HG03045 (cell line): Measurements from ENCODE around the gene SH3PXD2A.
"Not testable (repeated sequence)": the region's sequence is repeated elsewhere in the genome, so short reads cannot be mapped to it uniquely, and the experiment has no call there.

Experiments used
- ATAC-seq: cut with Tn5 transposase; IDR thresholded peaks from one replicate; pipeline ENCODE4 v1.9.1; 2021; ENCODE audit warnings: mild to moderate bottlenecking, moderate library complexity; ENCODE audit not compliant: unreplicated experiment

SH3PXD2A gene

DNA sequence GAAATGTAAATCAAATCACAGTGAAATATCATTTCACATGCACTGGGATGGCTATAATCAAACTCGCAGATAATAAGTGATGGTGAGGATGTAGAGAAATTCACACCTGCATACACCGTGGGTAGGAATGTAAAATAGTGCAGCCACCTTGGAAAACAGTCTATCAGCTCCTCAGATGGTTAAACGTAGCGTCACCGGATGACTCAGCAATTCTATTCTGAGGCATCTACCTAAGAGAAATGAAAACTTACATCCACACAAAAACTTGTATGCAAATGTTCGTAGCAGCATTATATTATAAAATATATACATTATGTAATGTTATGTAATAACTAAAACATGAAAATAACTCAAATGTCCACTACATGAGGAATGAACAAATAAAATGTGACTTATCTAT, 38.9 kb downstream of the SH3PXD2A start:
- ATAC-seq, result no peak

DNA sequence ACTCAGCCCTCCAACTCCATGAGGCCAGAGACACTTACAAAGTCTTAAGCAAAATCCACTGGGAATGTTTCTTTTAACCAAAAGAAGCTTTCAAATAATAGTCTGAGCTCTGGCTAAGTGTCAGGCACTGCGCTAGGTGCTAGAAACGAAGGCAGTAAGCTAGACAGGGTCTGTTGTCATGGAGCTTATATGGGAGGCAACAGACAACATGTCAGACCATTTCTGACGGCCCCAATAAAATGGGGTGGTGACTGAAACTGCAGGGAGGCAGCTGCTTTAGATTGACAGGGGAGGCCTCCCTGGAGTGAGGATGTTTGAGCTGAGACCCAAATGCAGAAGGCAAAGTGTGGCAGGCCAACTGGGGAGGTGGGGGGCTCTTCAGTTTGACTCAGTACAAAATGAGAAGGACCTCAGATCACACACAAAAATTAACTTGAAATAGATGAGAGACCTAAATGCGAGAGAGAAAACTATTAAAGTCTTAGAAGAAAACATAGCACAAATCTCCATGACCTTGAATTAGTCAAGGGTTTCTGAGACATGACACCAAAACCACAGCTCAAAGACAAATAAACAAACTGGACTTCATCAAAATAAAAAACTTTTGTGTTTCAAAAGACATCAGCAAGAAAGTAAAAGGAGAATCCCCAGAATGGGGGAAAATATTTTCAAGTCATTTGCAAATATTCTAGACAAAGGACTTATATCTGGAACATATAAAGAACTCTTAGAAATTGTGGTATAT, 40.6 kb downstream of the SH3PXD2A start:
- ATAC-seq, result no peak

DNA sequence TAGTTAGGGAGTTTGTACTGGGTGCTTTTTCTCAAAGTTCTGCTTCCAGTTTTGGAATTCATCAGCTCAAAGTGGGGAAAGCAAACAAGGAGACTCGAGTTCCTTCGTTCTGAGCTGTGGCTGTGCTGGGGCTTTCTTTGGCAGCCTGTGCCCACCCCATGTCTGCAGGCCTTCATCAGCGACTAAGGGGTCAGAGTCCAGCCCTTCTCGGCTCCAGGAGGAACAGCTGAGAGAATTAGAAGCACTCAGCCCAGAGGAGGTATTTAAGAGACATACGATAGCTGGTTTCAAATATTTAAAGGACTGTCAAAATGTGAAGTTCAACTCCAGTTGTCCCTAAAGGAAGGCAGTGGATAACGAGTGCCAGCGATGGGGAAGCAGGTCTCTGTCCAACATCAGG, 41.3 kb downstream of the SH3PXD2A start:
- no peak for ATAC-seq

DNA sequence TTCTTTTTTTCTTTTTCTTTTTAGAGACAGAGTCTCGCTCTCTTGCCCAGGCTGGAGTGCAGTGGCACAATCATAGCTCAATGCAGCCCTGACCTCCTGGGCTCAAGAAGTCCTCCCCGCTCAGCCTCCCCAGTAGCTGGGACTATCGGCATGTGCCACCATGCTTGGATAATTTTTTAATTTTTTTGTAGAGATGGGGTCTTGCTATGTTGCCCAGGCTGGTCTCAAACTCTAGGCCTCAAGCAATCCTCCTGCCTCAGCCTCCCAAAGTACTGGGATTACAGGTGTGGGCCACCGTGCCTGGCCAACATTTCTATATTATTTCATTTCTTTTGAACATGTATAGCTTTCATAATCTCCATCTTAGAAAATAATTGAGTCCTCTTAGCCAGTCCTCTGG, 42.1 kb downstream of the SH3PXD2A start:
- ATAC-seq, result not testable (repeated sequence)

DNA sequence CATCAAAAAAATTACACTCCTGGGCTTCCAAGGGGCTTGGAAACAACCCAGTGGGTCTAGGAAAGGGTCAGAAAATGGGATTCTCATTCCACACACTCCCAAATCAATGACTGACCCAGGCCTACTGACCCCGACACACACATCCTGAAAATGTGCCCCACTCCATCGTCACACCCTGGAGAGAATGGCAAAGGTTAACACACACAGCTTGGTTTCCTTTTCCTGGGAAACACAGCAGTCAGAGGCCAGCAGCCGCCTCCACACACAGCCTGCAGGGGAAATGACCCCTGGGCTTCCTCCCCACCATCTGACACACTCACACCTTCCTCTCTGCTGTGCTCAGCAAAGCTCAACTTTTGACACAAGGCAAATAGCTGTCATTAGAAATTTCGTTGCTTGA, 42.9 kb downstream of the SH3PXD2A start:
- ATAC-seq, result no peak

DNA sequence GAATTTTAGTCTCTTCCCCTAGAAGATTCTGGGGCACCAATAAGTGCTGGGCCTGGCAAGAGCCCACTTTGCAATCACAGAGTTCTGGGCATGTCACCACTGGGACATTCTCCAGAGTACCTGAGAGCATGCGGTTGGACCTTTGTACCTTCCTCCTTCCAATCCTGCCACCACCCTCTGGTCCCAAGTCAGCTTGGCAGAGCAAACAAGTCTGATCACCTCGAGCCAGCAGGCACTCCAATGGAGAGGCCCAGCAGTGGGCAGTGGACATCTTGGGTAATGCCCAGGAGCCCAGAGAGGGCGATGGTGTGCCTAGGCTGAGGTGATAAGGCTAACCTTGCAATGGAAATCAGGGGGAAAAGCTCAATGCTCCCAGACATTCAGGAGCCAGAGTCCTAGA, 43.4 kb downstream of the SH3PXD2A start:
- no peak for ATAC-seq

DNA sequence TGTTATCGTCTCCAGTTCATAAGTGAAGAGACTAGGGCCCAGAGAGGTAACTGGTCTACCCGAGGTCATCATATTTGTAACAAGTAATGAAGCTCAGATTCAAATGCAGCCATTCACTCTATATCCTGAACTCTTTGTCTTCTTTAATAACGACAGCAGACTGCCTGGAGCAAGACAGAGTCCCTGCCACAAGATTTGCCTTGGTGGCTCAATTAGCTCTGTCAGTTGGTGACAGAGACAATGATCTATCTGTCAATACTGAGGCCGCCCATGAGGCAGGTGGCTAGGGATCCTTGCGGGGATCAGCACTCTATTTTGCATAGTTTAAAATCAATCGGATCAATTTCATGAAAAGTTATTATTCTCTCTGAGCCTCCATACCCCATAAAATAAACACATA, 43.9 kb downstream of the SH3PXD2A start:
- no peak for ATAC-seq

DNA sequence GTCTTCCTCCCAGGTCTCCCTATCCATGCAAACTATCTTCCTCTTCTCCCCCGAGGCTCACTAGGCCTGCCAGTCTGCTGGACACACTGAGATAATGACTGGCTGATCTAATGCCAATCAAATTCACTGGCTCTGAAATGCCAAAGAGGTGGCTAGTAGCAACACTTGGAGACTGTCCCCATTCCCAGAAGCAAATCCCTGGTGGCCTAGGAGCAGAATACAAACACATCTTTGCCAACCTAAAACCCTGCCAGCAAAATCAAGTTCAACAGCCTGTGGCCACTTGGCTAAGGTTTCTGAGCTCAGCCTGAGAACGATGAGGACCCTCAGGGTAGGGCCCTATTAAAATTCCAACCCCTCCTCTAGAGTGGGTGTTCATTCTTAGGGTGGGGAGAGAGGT, 46.6 kb downstream of the SH3PXD2A start:
- ATAC-seq, result no peak

DNA sequence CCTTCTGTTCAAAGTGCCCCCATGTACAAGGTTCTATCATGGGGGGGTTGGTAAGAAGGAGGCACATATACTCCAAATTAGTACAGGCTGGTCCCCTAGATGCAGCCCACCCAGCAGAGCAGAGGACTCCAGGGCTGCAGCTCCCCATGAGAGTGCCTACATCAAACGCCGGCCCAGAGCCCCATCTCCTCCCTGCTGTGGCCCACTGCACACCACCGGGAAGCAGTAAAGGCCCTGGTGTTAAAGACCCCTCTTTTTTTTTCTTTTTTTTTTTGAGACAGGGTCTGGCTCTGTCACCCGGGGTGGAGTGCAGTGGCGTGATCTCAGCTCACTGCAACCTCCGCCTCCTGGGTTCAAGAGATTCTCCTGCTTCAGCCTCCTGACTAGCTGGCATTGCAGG, 47.4 kb downstream of the SH3PXD2A start:
- ATAC-seq, result no peak

DNA sequence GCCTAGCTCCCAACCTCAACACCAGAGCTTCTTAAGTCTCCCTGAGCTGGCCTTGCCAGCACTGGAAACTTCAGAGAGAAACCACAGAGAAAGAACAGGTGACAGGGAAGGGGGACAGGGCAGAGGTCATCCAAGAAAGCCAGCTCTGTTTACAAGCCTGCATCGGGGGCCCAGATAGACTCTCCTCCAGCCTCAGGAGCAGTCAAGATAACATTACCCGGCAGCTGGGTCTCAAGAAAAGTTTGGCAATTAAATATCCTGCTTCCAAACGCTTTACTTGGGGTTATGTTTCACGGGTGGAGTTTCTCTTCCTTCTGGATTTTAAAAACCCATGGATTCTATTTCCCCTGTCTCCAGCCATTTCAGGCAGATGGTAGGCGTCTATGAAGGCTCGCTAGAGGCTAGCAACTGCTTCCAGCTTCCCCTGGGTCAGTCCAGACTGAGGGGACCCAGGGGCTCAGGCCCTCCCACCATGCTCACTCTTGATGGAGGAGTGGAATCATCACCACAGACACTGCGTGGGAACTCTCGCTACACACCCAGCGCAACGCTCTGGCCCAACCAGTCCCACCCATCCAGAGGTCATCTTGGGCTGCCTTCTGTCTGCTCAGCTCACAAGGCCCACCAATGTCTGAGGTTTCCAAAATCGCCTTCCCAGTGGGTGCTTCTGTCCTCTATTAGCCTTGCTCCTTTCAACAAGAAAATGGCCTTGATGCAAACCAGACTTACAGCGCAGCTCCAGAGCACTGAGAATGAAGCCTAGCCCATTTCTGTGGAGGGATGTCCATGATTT, 48.8 kb downstream of the SH3PXD2A start:
- ATAC-seq, result no peak

DNA sequence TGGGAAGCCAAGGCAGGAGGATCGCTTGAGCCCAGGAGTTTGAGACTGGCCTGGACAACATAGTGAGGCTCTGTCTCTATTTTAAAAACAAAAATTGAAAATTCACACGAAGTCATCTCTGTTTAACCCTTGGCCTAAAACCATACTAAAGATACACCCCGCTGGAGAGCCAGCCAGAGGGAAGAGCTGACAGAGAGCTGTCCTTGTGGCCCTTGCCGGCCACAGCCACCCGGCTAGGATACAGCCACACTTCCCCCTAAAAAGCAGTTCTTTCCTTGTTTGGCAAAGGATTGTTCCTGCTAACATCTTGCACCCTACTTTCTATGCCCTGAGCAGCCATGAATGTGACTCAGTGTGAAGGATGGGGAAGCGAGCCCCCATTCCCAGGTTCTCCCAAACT, 49.6 kb downstream of the SH3PXD2A start:
- ATAC-seq, result no peak

DNA sequence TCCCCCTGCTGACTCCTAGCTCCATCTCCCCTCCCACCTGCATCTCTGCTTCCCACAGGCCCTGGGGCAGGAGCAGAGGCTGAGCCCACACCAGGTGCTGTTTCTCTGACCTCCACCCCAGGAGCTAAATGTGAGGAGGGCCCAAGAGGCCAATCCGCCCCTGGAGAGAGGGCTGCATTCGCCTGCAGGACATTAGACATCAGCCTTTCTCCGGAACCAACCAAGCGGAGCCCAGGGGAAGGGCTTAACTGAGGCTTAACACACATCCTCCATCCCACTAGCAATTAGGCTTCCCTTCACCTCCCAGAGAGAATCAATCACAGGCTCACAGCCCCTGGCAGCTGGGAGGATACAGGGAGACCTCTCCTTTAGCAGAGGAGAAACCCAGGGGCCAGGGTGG, 50.5 kb downstream of the SH3PXD2A start:
- no peak for ATAC-seq

DNA sequence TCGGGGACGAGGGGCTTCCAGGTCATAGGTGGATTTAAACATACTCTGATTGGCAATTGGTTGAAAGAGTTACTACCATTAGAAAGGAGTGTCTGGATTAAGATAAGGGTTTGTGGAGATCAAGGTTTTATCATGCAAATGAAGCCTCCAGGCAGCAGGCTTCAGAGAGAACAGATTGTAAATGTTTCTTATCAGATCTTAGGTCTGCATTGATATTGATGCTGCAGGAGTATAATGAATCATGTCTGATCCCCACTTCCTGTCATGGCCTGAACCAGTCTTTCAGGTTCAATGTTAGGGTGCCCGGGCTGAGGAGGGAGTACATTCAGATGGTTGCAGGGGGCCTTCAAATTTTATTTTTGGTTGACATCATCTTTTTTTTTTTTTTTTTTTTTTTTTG, 51.4 kb downstream of the SH3PXD2A start:
- ATAC-seq, result no peak

DNA sequence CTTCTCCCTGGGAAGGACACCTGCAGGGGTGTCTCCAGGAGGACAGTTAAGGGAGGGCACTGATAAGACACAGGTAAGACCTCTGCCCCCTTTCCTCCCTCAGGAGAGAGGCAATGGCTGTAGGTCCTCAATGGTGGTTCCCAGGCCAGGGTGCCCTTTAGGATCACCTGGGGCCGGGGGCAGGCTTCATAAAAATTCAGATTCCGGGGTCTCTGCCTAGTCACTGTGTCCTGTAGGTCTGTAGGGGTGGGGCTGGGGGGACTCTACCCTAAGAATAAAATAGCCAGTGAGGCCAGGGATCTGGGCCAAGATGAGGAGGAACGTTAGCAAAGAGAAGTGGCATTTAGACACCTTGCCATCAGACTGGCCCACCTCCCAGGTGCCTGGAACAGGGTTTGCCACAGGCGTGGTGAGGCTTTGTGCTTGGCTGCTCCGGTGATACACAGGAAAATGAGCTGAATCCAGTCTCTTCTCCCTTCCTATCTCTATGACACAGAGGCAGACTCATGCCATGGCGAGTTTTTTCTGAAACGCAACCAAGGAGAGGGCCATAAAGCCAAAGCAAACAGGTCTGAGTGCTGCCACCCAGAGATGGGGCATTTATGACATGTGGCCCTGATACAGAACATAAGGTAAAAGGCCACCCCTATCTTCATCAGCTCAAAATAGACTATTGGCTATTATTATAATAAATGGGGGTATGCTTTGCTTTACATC, 52.6 kb downstream of the SH3PXD2A start:
- no peak for ATAC-seq

DNA sequence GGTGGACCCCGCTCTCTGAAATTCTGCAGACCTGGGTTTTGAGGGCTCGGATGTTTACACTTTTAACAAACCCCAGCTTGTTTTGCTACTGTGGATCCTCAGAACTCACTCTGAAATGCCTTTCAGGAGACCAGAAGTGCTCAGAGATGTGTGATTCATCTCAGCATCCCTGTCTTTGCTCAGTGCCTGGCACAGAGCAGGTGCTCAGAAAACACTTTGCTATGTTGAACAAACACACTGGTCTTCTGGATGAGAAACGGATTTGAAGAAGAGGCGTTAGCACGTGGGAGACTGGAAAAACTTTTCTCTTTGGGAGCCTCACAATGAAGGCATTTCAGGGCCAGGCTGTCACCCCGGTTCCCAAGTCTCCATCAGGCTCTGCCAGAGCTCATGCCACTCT, 53.3 kb downstream of the SH3PXD2A start:
- no peak for ATAC-seq

DNA sequence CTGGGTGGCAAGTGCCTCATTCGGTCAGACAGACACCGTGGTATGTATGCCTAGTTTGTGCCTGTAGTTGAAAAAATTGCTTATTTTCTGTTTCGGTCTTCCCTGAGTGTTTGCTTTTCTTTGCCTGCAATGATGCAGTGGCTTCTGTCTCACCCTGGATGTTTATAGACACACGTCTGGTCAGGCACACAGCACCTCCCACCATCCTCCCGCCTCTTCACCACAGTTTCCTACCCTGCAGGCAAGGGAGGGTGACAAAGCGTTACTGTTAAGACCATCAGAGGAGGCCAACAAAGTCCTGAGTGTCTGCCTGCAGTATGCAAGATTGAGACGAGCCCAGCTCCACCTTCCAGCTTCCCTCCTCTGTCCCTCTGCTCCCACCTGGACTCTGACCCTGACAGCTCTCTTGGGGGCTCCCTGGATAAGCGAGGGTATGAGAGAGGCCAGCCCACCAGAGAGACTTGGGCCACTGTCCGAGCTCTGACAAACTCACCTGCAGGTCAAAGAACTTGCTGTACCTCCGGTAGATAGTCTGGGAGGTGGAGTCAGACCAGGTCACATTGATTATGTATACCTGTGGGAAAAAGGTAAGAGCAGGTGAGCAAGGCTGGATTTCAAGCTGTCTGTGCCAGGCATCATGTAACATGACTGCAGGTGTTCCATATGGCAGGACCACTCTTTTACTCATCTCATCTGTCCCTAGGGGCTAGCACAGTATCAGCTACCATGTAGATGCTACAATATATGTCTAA, 54.4 kb downstream of the SH3PXD2A start:
- peak; percentile 80 for ATAC-seq

DNA sequence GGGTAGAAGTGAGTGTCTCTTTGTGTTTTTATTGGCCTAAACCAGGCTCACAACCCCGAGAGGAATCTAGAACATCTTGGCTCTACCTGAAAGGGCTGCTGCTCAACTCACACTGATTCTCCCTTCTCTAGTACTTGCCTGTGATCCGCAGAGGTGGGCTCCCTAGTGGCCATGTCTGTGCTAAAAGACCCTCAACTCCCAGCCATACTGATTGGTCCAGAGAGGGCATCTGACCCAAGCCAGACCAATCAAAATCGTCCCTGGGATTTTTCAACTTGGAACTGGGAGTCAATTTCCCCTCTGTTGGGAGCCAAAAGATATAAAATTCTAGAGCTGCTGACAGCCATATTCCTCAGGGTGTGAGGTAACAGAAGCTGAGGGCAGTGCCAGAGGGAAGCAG, 55.3 kb downstream of the SH3PXD2A start:
- no peak for ATAC-seq

DNA sequence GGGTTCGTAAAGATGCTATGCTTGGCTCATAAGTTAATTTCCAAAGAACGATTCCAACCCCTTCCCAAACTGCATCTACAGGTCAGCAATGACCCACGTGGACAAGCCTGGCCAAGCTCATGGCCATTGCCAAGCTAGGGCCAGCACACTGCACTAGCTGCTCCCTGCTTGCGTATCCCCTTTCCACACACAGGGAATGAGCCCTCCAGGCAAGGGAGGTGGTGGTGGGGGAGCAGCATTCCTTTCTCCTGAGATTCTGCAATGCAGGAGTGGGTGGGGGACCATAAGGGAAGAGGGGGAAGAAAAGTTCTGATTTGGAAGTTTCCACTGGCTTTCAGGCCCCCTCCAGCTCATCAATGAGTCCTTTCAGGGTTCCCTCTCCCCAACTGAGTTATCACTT, 56.0 kb downstream of the SH3PXD2A start:
- ATAC-seq, result no peak

DNA sequence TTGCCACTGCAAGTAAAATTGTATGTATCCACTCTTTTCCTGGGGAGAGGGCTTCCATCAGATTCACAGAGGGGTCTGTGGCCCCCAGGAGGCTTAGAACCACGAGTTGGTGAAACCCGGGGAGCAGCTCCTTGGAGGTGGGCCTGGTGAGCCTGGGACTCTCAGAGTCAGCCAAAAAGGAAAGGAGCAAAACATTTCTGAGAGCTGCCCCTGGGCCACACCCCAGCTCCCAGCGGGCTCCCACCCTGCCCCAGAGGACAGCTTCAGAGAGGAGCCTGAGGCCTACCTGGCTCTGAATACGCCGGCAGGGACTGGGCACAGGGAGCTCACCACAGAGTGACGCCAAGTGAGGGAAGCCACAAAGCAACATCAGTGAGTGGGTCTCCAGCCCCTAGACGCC, 56.9 kb downstream of the SH3PXD2A start:
- ATAC-seq, result no peak

DNA sequence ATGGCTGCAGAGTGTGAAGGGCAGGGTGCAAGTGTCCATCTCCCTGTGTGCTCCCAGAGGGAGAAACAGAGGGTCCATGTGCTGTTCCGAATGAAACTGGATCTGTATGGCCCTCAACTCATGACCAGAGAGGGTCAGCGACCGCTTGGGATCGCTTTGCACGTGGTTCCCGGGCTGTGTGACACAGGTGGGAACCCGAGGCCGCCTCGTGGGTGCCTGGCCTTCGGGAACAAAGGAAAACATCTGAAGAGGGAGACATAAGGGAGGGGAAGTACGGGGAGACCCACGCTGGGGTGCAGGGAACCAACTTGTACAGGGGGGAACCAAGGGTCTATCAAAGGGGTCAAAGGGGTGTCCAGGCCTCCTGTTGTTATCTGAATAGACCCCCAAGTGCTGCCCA, 57.5 kb downstream of the SH3PXD2A start:
- no peak for ATAC-seq

DNA sequence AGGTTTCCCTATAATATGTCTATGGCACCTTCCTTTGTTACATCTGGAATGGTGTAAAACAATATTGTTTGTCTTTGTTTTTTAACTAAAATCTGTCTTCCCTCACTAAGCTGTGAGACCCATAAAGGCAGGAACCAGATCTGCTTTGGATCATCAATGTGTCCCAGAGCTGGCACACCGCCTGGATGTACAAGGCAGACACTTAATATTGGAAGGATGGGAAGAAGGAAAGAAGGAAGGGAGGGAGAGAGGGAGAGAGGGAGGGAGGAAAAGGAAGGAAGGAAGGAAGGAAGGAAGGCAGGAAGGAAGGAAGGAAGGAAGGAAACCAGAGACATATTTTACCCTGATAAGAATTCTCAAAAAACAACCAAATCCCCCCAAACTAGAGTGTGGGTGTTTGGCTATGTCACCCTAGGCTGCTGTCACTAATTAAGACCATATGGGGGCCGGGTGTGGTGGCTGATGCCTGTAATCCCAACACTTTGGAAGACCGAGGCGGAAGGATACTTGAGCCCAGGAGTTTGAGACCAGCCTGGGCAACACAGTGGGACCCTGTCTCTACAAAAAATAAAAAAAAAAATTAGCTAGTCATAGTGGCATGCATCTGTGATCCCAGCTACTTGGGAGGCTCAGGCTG, 59.6 kb downstream of the SH3PXD2A start:
- no peak for ATAC-seq
